IPS-15b (cell line): Measurements from ENCODE around the gene SNX17.
A peak's percentile ranks its signal among the peaks of the same experiment; 100 is the strongest.

Experiments used
- H3K27me3 ChIP-seq: one replicate; pipeline ENCODE4 v1.6.1; 2013; ENCODE audit warnings: low read length; ENCODE audit not compliant: control insufficient read depth, insufficient read depth
- H3K36me3 ChIP-seq: one replicate; pipeline ENCODE4 v1.6.1; 2013; ENCODE audit warnings: low read length; ENCODE audit not compliant: control insufficient read depth, insufficient read depth
- H3K4me1 ChIP-seq: one replicate; pipeline ENCODE4 v1.6.1; 2013; ENCODE audit warnings: mild to moderate bottlenecking, low read length; ENCODE audit not compliant: control insufficient read depth, insufficient read depth
- H3K4me3 ChIP-seq: one replicate; pipeline ENCODE4 v1.5.1; 2013; ENCODE audit warnings: low read depth, low read length
- H3K9ac ChIP-seq: one replicate; pipeline ENCODE4 v1.6.1; 2013; ENCODE audit warnings: low read depth, mild to moderate bottlenecking, low read length
- H3K9me3 ChIP-seq: one replicate; pipeline ENCODE4 v1.6.1; 2013; ENCODE audit warnings: mild to moderate bottlenecking, low read length; ENCODE audit not compliant: control insufficient read depth, insufficient read depth

SNX17 gene

GRCh38 chr2:27380626-27381545 is 10.5 kb downstream of the SNX17 start, which contains the start of gene ZNF513:
TSS of gene ZNF513 (minus strand) at chr2:27380734. CDS start at chr2:27380526, 208 bp downstream.
- Histone ChIP-seq H3K27me3 (no peaks in the 10 kb centered on the region), H3K4me3 (peak within 1 kb of the TSS; percentile 95), H3K9me3 (no peaks in the 10 kb centered on the region), H3K4me1 (peaks cover 9% of the 10 kb centered on the region), H3K9ac (peak within 1 kb of the TSS; percentile 97), H3K36me3 (peaks cover 60% of the 10 kb centered on the region)

GRCh38 chr2:27381577-27382181 is 11.3 kb downstream of the SNX17 start:
- H3K27me3 ChIP-seq = no peaks in the 10 kb centered on the region
- no peak overlapping the region for H3K4me3 ChIP-seq
- peaks cover 9% of the 10 kb centered on the region for H3K4me1 ChIP-seq
- H3K9me3 ChIP-seq = no peaks in the 10 kb centered on the region
- peaks cover 55% of the 10 kb centered on the region for H3K36me3 ChIP-seq
- peak overlapping the region; percentile 17 for H3K9ac ChIP-seq

- no peaks in the 10 kb centered on the region for H3K9me3 ChIP-seq
- no peak overlapping the region for H3K4me3 ChIP-seq
- H3K4me1 ChIP-seq = no peaks in the 10 kb centered on the region
- no peak overlapping the region for H3K9ac ChIP-seq
- peaks cover 8% of the 10 kb centered on the region for H3K36me3 ChIP-seq
- H3K27me3 ChIP-seq = no peaks in the 10 kb centered on the region
Measured at GRCh38 chr2:27390822-27391679, 20.6 kb downstream of the SNX17 start.

GRCh38 chr2:27393225-27393624 is 22.8 kb downstream of the SNX17 start:
- H3K9me3 ChIP-seq = no peaks in the 10 kb centered on the region
- no peaks in the 10 kb centered on the region for H3K4me1 ChIP-seq
- H3K27me3 ChIP-seq = no peaks in the 10 kb centered on the region
- peaks cover 7% of the 10 kb centered on the region for H3K36me3 ChIP-seq
- no peak overlapping the region for H3K9ac ChIP-seq
- H3K4me3 ChIP-seq = no peak overlapping the region

GRCh38 chr2:27398962-27399361 is 28.5 kb downstream of the SNX17 start:
- Histone ChIP-seq H3K9me3 (no peaks in the 10 kb centered on the region), H3K4me1 (no peaks in the 10 kb centered on the region), H3K4me3 (no peak overlapping the region), H3K36me3 (peaks cover 3% of the 10 kb centered on the region), H3K9ac (no peak overlapping the region), H3K27me3 (no peaks in the 10 kb centered on the region)

GRCh38 chr2:27400348-27401135 is 30.1 kb downstream of the SNX17 start:
- Histone ChIP-seq H3K4me3 (no peak overlapping the region), H3K36me3 (peaks cover 3% of the 10 kb centered on the region), H3K9ac (no peak overlapping the region), H3K27me3 (no peaks in the 10 kb centered on the region), H3K9me3 (no peaks in the 10 kb centered on the region), H3K4me1 (no peaks in the 10 kb centered on the region)

GRCh38 chr2:27407798-27408491 is 37.5 kb downstream of the SNX17 start:
- H3K9me3 ChIP-seq = no peaks in the 10 kb centered on the region
- no peaks in the 10 kb centered on the region for H3K27me3 ChIP-seq
- peaks cover 4% of the 10 kb centered on the region for H3K4me1 ChIP-seq
- no peak overlapping the region for H3K9ac ChIP-seq
- peak overlapping the region; percentile 84 for H3K4me3 ChIP-seq
- H3K36me3 ChIP-seq = peaks cover 5% of the 10 kb centered on the region

- peak overlapping the region; percentile 73 for H3K9ac ChIP-seq
- H3K27me3 ChIP-seq = no peaks in the 10 kb centered on the region
- H3K9me3 ChIP-seq = no peaks in the 10 kb centered on the region
- peaks cover 5% of the 10 kb centered on the region for H3K36me3 ChIP-seq
- H3K4me1 ChIP-seq = peaks cover 4% of the 10 kb centered on the region
- peak overlapping the region; percentile 84 for H3K4me3 ChIP-seq
Measured at GRCh38 chr2:27408601-27409320, 38.3 kb downstream of the SNX17 start.

GRCh38 chr2:27409321-27410073 is 39.1 kb downstream of the SNX17 start, which contains the start of gene PPM1G:
TSS of gene PPM1G (minus strand) at chr2:27409591. CDS start at chr2:27409422, 169 bp downstream.
- H3K4me3 ChIP-seq = peak within 1 kb of the TSS; percentile 84
- peak within 1 kb of the TSS; percentile 81 for H3K9ac ChIP-seq
- no peaks in the 10 kb centered on the region for H3K9me3 ChIP-seq
- H3K36me3 ChIP-seq = peaks cover 5% of the 10 kb centered on the region
- H3K4me1 ChIP-seq = peaks cover 4% of the 10 kb centered on the region
- H3K27me3 ChIP-seq = no peaks in the 10 kb centered on the region
